ENCODE results near the gene VSIG10L. TPM values are rescaled to one million over a fixed set of nuclear protein-coding genes. Genes with fewer than 3 reads are reported as not detected.

Gene VSIG10L
- total and polyA plus RNA-seq, 4 experiments from 2014 or later, result 0.17 to 0.26 (median 0.22) TPM; not detected in 1

GRCh38 chr19:51356159-51356801 is 14.3 kb upstream of the VSIG10L start:
- Mint-ChIP-seq H3K36me3 (peaks cover 9 to 13% of the 10 kb centered on the region in 2 donors), H3K4me3 (no peak overlapping the region), H3K4me1 (peaks cover 15 to 27% (median 19%) of the 10 kb centered on the region in 4 donors), H3K27ac (peak overlapping the region in 3 of 7 donors; percentile 4 to 12 (median 11)), H3K27me3 (no peaks in the 10 kb centered on the region), H3K9me3 (no peaks in the 10 kb centered on the region)
- ChIA-PET POLR2A (ENCODE audit: partially characterized antibody) (interaction anchor here (1.0 kb wide), 1 partner anchor 9 kb away, joined by 3 read pairs; the partner anchor contains the start of gene ETFB), CTCF (ENCODE audit: partially characterized antibody) (no interaction called here)
- H3K9me3 ChIP-seq (ENCODE audit: control insufficient read depth in 1 of 2, low read length in 2 of 2), result no peaks in the 10 kb centered on the region
- no peak for DNase-seq
- no peaks in the 10 kb centered on the region for H3K36me3 ChIP-seq (ENCODE audit: insufficient read depth, low read length)
- no peak overlapping the region for H3K27ac ChIP-seq (ENCODE audit: low read depth, low read length)
- H3K27me3 ChIP-seq (ENCODE audit: insufficient read depth, low read length), result no peaks in the 10 kb centered on the region
- H3K4me3 ChIP-seq (ENCODE audit: low read length in 2 of 2), result no peak overlapping the region
- intact Hi-C loops (cut with micrococcal nuclease), result no loop called here
- H3K4me1 ChIP-seq (ENCODE audit: insufficient read depth, low read length), result peaks cover 11% of the 10 kb centered on the region

- H3K27me3 Mint-ChIP-seq, result no peaks in the 10 kb centered on the region
- H3K9me3 ChIP-seq (ENCODE audit: control insufficient read depth in 1 of 2, low read length in 2 of 2), result no peaks in the 10 kb centered on the region
- intact Hi-C loops (cut with micrococcal nuclease), result no loop called here
- H3K4me1 ChIP-seq (ENCODE audit: insufficient read depth, low read length), result peaks cover 11% of the 10 kb centered on the region
- ChIA-PET POLR2A (ENCODE audit: partially characterized antibody) (interaction anchor here (0.9 kb wide), 1 partner anchor 13 kb away, joined by 4 read pairs; no protein-coding TSS in a partner anchor), CTCF (ENCODE audit: partially characterized antibody) (interaction anchor here (1.1 to 1.3 kb wide), 3 partner anchors 11 to 118 kb away, joined by 3 read pairs; no protein-coding TSS in a partner anchor)
- no peaks in the 10 kb centered on the region for H3K36me3 ChIP-seq (ENCODE audit: insufficient read depth, low read length)
- no peaks in the 10 kb centered on the region for H3K27me3 ChIP-seq (ENCODE audit: insufficient read depth, low read length)
- H3K27ac ChIP-seq (ENCODE audit: low read depth, low read length), result no peak overlapping the region
- peaks cover 15 to 22% (median 18%) of the 10 kb centered on the region in 4 donors for H3K4me1 Mint-ChIP-seq
- H3K4me3 Mint-ChIP-seq, result peak overlapping the region in 6 of 8 donors; percentile 26 to 72 (median 54)
- no peaks in the 10 kb centered on the region for H3K9me3 Mint-ChIP-seq
- DNase-seq, result peak in 4 of 5 donors; percentile 29 to 65 (median 49)
- H3K27ac Mint-ChIP-seq, result peak overlapping the region in 6 of 7 donors; percentile 17 to 89 (median 84)
- H3K36me3 Mint-ChIP-seq, result peaks cover 13 to 20% of the 10 kb centered on the region in 2 donors
- H3K4me3 ChIP-seq (ENCODE audit: low read length in 2 of 2), result no peak overlapping the region
Observed at GRCh38 chr19:51354742-51355148, 12.8 kb upstream of the VSIG10L start.

- Mint-ChIP-seq H3K27ac (peak overlapping the region in 6 of 7 donors; percentile 17 to 89 (median 84)), H3K4me1 (peaks cover 15 to 22% (median 18%) of the 10 kb centered on the region in 4 donors), H3K9me3 (no peaks in the 10 kb centered on the region), H3K27me3 (no peaks in the 10 kb centered on the region), H3K4me3 (peak overlapping the region in 1 of 8 donors; percentile 64), H3K36me3 (peaks cover 13 to 20% of the 10 kb centered on the region in 2 donors)
- Histone ChIP-seq H3K27ac (ENCODE audit: low read depth, low read length) (no peak overlapping the region), H3K27me3 (ENCODE audit: insufficient read depth, low read length) (no peaks in the 10 kb centered on the region), H3K4me1 (ENCODE audit: insufficient read depth, low read length) (peaks cover 11% of the 10 kb centered on the region), H3K4me3 (ENCODE audit: low read length in 2 of 2) (no peak overlapping the region), H3K36me3 (ENCODE audit: insufficient read depth, low read length) (no peaks in the 10 kb centered on the region), H3K9me3 (ENCODE audit: control insufficient read depth in 1 of 2, low read length in 2 of 2) (no peaks in the 10 kb centered on the region)
- intact Hi-C loops (cut with micrococcal nuclease), result no loop called here
- POLR2A ChIA-PET (ENCODE audit: partially characterized antibody), result interaction anchor here (0.9 kb wide), 1 partner anchor 13 kb away, joined by 4 read pairs; no protein-coding TSS in a partner anchor
- DNase-seq, result no peak
- CTCF ChIA-PET (ENCODE audit: partially characterized antibody), result interaction anchor here (1.1 to 1.3 kb wide), 3 partner anchors 11 to 118 kb away, joined by 3 read pairs; no protein-coding TSS in a partner anchor
Observed at GRCh38 chr19:51354103-51354741, 12.3 kb upstream of the VSIG10L start.

GRCh38 chr19:51352783-51353360 is 10.9 kb upstream of the VSIG10L start:
- intact Hi-C loops (cut with micrococcal nuclease), result no loop called here
- H3K9me3 Mint-ChIP-seq, result no peaks in the 10 kb centered on the region
- POLR2A ChIA-PET (ENCODE audit: partially characterized antibody), result no interaction called here
- peaks cover 11% of the 10 kb centered on the region for H3K4me1 ChIP-seq (ENCODE audit: insufficient read depth, low read length)
- no peaks in the 10 kb centered on the region for H3K36me3 ChIP-seq (ENCODE audit: insufficient read depth, low read length)
- H3K4me3 ChIP-seq (ENCODE audit: low read length in 2 of 2), result no peak overlapping the region
- CTCF ChIA-PET (ENCODE audit: partially characterized antibody), result no interaction called here
- peaks cover 15 to 22% (median 18%) of the 10 kb centered on the region in 4 donors for H3K4me1 Mint-ChIP-seq
- H3K9me3 ChIP-seq (ENCODE audit: control insufficient read depth in 1 of 2, low read length in 2 of 2), result no peaks in the 10 kb centered on the region
- H3K4me3 Mint-ChIP-seq, result no peak overlapping the region
- peaks cover 13 to 23% of the 10 kb centered on the region in 2 donors for H3K36me3 Mint-ChIP-seq
- DNase-seq, result no peak
- no peak overlapping the region for H3K27ac ChIP-seq (ENCODE audit: low read depth, low read length)
- no peaks in the 10 kb centered on the region for H3K27me3 Mint-ChIP-seq
- no peak overlapping the region for H3K27ac Mint-ChIP-seq
- H3K27me3 ChIP-seq (ENCODE audit: insufficient read depth, low read length), result no peaks in the 10 kb centered on the region

GRCh38 chr19:51351266-51351990 is 9.5 kb upstream of the VSIG10L start:
- no peaks in the 10 kb centered on the region for H3K27me3 ChIP-seq (ENCODE audit: insufficient read depth, low read length)
- no peak overlapping the region for H3K4me3 ChIP-seq (ENCODE audit: low read length in 2 of 2)
- no peak overlapping the region for H3K27ac ChIP-seq (ENCODE audit: low read depth, low read length)
- Mint-ChIP-seq H3K27ac (peak overlapping the region in 1 of 7 donors; percentile 60), H3K4me1 (peaks cover 14 to 19% (median 16%) of the 10 kb centered on the region in 4 donors), H3K27me3 (no peaks in the 10 kb centered on the region), H3K36me3 (peaks cover 19 to 31% of the 10 kb centered on the region in 2 donors), H3K4me3 (no peak overlapping the region), H3K9me3 (no peaks in the 10 kb centered on the region)
- no peak for DNase-seq
- CTCF ChIA-PET (ENCODE audit: partially characterized antibody), result no interaction called here
- H3K9me3 ChIP-seq (ENCODE audit: control insufficient read depth in 1 of 2, low read length in 2 of 2), result no peaks in the 10 kb centered on the region
- intact Hi-C loops (cut with micrococcal nuclease), result no loop called here
- peaks cover 11% of the 10 kb centered on the region for H3K4me1 ChIP-seq (ENCODE audit: insufficient read depth, low read length)
- POLR2A ChIA-PET (ENCODE audit: partially characterized antibody), result no interaction called here
- H3K36me3 ChIP-seq (ENCODE audit: insufficient read depth, low read length), result peaks cover 4% of the 10 kb centered on the region

GRCh38 chr19:51347209-51347928 is 5.4 kb upstream of the VSIG10L start:
- CTCF ChIA-PET (ENCODE audit: partially characterized antibody), result no interaction called here
- no peak for DNase-seq
- H3K36me3 Mint-ChIP-seq, result peaks cover 28 to 41% of the 10 kb centered on the region in 2 donors
- H3K9me3 ChIP-seq (ENCODE audit: control insufficient read depth in 1 of 2, low read length in 2 of 2), result no peaks in the 10 kb centered on the region
- no peaks in the 10 kb centered on the region for H3K27me3 ChIP-seq (ENCODE audit: insufficient read depth, low read length)
- peaks cover 10% of the 10 kb centered on the region for H3K36me3 ChIP-seq (ENCODE audit: insufficient read depth, low read length)
- H3K4me1 Mint-ChIP-seq, result peaks cover 0 to 4% (median 2%) of the 10 kb centered on the region in 4 donors
- H3K4me3 ChIP-seq (ENCODE audit: low read length in 2 of 2), result no peak overlapping the region
- H3K27ac ChIP-seq (ENCODE audit: low read depth, low read length), result no peak overlapping the region
- POLR2A ChIA-PET (ENCODE audit: partially characterized antibody), result no interaction called here
- no peaks in the 10 kb centered on the region for H3K4me1 ChIP-seq (ENCODE audit: insufficient read depth, low read length)
- no peak overlapping the region for H3K4me3 Mint-ChIP-seq
- no peaks in the 10 kb centered on the region for H3K9me3 Mint-ChIP-seq
- H3K27me3 Mint-ChIP-seq, result no peaks in the 10 kb centered on the region
- H3K27ac Mint-ChIP-seq, result peak overlapping the region in 1 of 7 donors; percentile 3
- intact Hi-C loops (cut with micrococcal nuclease), result no loop called here
